Vein endothelial cell (primary cell): Measurements from ENCODE around the gene TSPAN7. TPM values are rescaled to one million over a fixed set of nuclear protein-coding genes. Genes with fewer than 3 reads are reported as not detected.

Experiments
- small RNA-seq: library from RNA; depleted of rRNA; stranded (forward); fragments of <200 nt; gene quantifications from one replicate; pipeline ENCODE3, GENCODE V24; 2012
- total RNA-seq: library from RNA; depleted of rRNA; stranded (reverse); fragments of >200 nt; gene quantifications from 2 replicates; pipeline ENCODE4 v1.2.3, GENCODE V29; 2012

Gene TSPAN7, protein sequence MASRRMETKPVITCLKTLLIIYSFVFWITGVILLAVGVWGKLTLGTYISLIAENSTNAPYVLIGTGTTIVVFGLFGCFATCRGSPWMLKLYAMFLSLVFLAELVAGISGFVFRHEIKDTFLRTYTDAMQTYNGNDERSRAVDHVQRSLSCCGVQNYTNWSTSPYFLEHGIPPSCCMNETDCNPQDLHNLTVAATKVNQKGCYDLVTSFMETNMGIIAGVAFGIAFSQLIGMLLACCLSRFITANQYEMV
- total RNA-seq: 4.2 and 9.6 TPM in 2 replicates

DNA sequence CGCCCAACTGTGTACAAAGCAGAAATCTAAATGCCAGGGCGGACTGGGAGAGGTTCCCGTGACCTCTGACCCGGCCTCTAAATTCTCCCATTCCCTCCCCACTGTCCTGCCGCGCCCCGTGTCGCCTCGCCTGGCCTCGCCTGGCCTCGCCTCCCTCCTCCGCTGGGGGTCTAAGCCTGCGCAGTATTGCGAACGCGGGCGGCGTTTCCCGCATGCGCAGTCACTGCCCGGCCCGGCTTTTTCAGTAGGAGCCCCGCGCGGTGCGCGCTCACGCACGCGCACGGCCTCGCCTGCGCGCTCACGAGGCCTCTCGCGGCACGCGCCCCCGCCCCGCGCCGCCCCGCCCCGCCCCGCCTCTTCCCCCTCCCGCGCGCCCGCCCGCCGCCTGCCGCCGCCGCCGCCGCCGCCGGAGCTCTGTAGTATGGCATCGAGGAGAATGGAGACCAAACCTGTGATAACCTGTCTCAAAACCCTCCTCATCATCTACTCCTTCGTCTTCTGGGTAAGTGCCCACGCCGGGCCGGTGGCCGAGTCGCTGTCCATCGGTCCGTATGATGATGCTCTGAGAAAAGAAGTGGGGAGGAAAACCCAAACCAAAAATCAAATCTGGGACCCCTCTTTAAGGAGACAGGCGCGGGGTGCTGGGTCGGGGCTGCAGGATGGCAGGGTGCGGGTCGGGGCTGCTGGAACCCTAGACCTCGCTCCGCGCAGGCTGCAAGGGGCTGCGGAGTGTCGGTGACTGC is at the start of gene TSPAN7:
TSS of gene TSPAN7 (plus strand) at position 417 of the 743 bp plus-strand sequence. CDS start at position 422, 5 bp downstream.

Small RNAs within 50 kb of the gene (small RNA-seq; reads per million reads assigned to genes)
- not detected for gene RNU7-7P

Other genes with a start within 250 kb of the TSPAN7 start
- 18.0 and 32.5 TPM in 2 replicates for gene RPGR, start 234.0 kb upstream of the TSPAN7 start, total RNA-seq
- not detected in 2 replicates for gene OTC, start 208.9 kb upstream of the TSPAN7 start, total RNA-seq
- gene MID1IP1, start 239.9 kb downstream of the TSPAN7 start, total RNA-seq: 13.1 and 16.8 TPM in 2 replicates